K562 (cell line): ENCODE data around the gene LAMB4. TPM values are rescaled to one million over a fixed set of nuclear protein-coding genes. Genes with fewer than 3 reads are reported as not detected.

ENCODE experiments used
- ATAC-seq: fragments of 200-7000 bp; cut with Tn5 transposase; 3 replicates; pipeline ENCODE4 v1.9.1; 2020; ENCODE audit warnings: moderate library complexity
- BruUV-seq: library from RNA; stranded (reverse); fragments of 400-500 nt; replicated peaks from 2 replicates; lab custom pipeline; 2021; lab: Mats Ljungman, UMichigan
- CTCF ChIA-PET: fragments of 300-600 bp; formaldehyde crosslinking; extraction: SDS; loops from one replicate; lab custom pipeline; 2021; ENCODE audit warnings: low intra/inter-chr PET ratio; lab: Yijun Ruan, JAX
- POLR2A ChIA-PET: fragments of 300-600, 350-650 bp; sonication (Branson Sonifier 250); formaldehyde crosslinking; extraction: SDS; loops from one replicate; lab custom pipeline; 2021; ENCODE audit warnings: antibody characterized with exemption, inconsistent platforms; lab: Yijun Ruan, JAX
- DNase-seq, 4 experiments: peaks; one replicate each; pipeline versions ENCODE4 v3.0.0 to v3.0.0-alpha.2; 2011 to 2018; ENCODE audit warnings: low spot score in 3 of 4, mixed read lengths in 3 of 4; ENCODE audit errors: extremely low read depth in 1 of 4
- FAIRE-seq: peaks from 2 replicates; lab custom pipeline; 2011; peaks lifted over from hg19 to GRCh38; lab: Jason Lieb, UNC
- H2AFZ ChIP-seq: 2 replicates; pipeline ENCODE4 v1.6.0; 2011; ENCODE audit warnings: low read depth, low read length, control low read depth, inconsistent platforms
- H3K27ac ChIP-seq: fragments of 200-600 bp; 3 replicates; pipeline ENCODE4 v1.8.0; 2011; ENCODE audit warnings: low read depth, mild to moderate bottlenecking, control low read depth, inconsistent platforms, low read length, moderate library complexity, mixed read lengths; ENCODE audit errors: extremely low read depth
- H3K27me3 ChIP-seq, 2 experiments: fragments of 300-600 bp in 1 of 2; 2 replicates in 1 of 2; 3 replicates in 1 of 2; pipeline versions ENCODE4 v1.6.0 to v1.8.0; 2011; ENCODE audit warnings: inconsistent platforms in 2 of 2, low read length in 2 of 2, mild to moderate bottlenecking in 1 of 2, mixed read lengths in 1 of 2, moderate library complexity in 1 of 2; ENCODE audit not compliant: control insufficient read depth in 2 of 2, insufficient read depth in 2 of 2
- H3K36me3 ChIP-seq: fragments of 300-600 bp; 3 replicates; pipeline ENCODE4 v1.8.0; 2011; ENCODE audit warnings: mild to moderate bottlenecking, low read length, inconsistent platforms; ENCODE audit not compliant: control insufficient read depth, insufficient read depth
- H3K4me1 ChIP-seq, 2 experiments: fragments of 200-600 bp in 1 of 2; replicated peaks in 1 of 2; 2 replicates in 1 of 2; 3 replicates in 1 of 2; pipeline versions ENCODE4 v1.5.1 to v1.8.0; 2011; ENCODE audit warnings: inconsistent platforms in 2 of 2, low read length in 2 of 2, mild to moderate bottlenecking in 1 of 2, mixed read lengths in 1 of 2, moderate library complexity in 1 of 2; ENCODE audit not compliant: control insufficient read depth in 2 of 2, insufficient read depth in 2 of 2
- H3K4me2 ChIP-seq: 2 replicates; pipeline ENCODE4 v1.6.1; 2011; ENCODE audit warnings: low read length, control low read depth, inconsistent platforms, mixed read lengths; ENCODE audit not compliant: insufficient read depth
- H3K4me3 ChIP-seq: fragments of 200-600 bp; sonication (generic), shearing (Covaris generic); 2 replicates; pipeline ENCODE4 v1.5.1; 2016; ENCODE audit warnings: control low read depth, inconsistent platforms
- H3K79me2 ChIP-seq: fragments of 200-600 bp; 3 replicates; pipeline ENCODE4 v1.8.0; 2011; ENCODE audit warnings: low read length, inconsistent platforms; ENCODE audit not compliant: control insufficient read depth, insufficient read depth
- H3K9ac ChIP-seq, 2 experiments: 2 replicates each; pipeline versions ENCODE4 v1.6.0 to v1.6.1; 2011; ENCODE audit warnings: low read depth in 2 of 2, low read length in 2 of 2, control low read depth in 1 of 2, inconsistent platforms in 1 of 2, mild to moderate bottlenecking in 1 of 2, mixed read lengths in 1 of 2; ENCODE audit not compliant: insufficient read depth in 1 of 2
- H3K9me1 ChIP-seq: one replicate; pipeline ENCODE4 v1.6.0; 2011; ENCODE audit warnings: inconsistent platforms, mild to moderate bottlenecking, low read length, moderate library complexity; ENCODE audit not compliant: control insufficient read depth, insufficient read depth
- H3K9me3 ChIP-seq: replicated peaks from 2 replicates; pipeline ENCODE4 v1.5.1; 2011; ENCODE audit warnings: low read depth, low read length, inconsistent platforms; ENCODE audit not compliant: control insufficient read depth, insufficient read depth
- H4K20me1 ChIP-seq: replicated peaks from 2 replicates; pipeline ENCODE4 v1.6.1; 2011; ENCODE audit warnings: low read length, inconsistent platforms, mixed read lengths; ENCODE audit not compliant: control insufficient read depth, insufficient read depth
- BRF1 ChIP-seq: IDR thresholded peaks from 3 replicates; pipeline ENCODE4 v1.6.1; 2011; ENCODE audit warnings: borderline replicate concordance, mild to moderate bottlenecking; ENCODE audit not compliant: insufficient read length; ENCODE audit errors: extremely low read depth
- CREB1 ChIP-seq, 2 experiments: sonication (generic) in 1 of 2; formaldehyde crosslinking in 1 of 2; IDR thresholded peaks; 2 replicates each; pipeline versions ENCODE4 v1.6.1 to v1.8.0; 2012 to 2022; ENCODE audit warnings: inconsistent platforms in 1 of 2, mild to moderate bottlenecking in 1 of 2, missing genetic modification reagents in 1 of 2, moderate library complexity in 1 of 2
- CREB5 ChIP-seq: fragments of 250-450 bp; sonication (Bioruptor Pico); IDR thresholded peaks from 2 replicates; pipeline ENCODE4 v1.5.0; 2020; ENCODE audit warnings: mild to moderate bottlenecking
- ELK3 ChIP-seq: fragments of 450-650 bp; formaldehyde crosslinking; IDR thresholded peaks from 2 replicates; pipeline ENCODE4 v1.4.0; 2020; ENCODE audit warnings: mild to moderate bottlenecking
- FOXA3 ChIP-seq, 2 experiments: fragments of 450-650 bp in 1 of 2; sonication (generic) in 1 of 2; formaldehyde crosslinking; IDR thresholded peaks in 1 of 2; conservative IDR thresholded peaks in 1 of 2; 2 replicates each; pipeline versions ENCODE4 v1.4.0 to v1.8.0; 2020 to 2022; ENCODE audit warnings: mild to moderate bottlenecking in 2 of 2, missing genetic modification reagents in 1 of 2
- HES1 ChIP-seq: fragments of 450-650 bp; IDR thresholded peaks from 2 replicates; pipeline ENCODE4 v1.6.1; 2016; ENCODE audit warnings: low read depth, mild to moderate bottlenecking, moderate library complexity
- KAT8 ChIP-seq: fragments of 450-650 bp; IDR thresholded peaks from 2 replicates; pipeline ENCODE4 v1.6.1; 2016; ENCODE audit warnings: low read depth, mild to moderate bottlenecking
- MTF1 ChIP-seq: fragments of 250-450 bp; sonication (Bioruptor Pico); IDR thresholded peaks from 2 replicates; pipeline ENCODE4 v1.9.0; 2021; ENCODE audit warnings: moderate library complexity, mild to moderate bottlenecking, inconsistent platforms, borderline replicate concordance
- NFYB ChIP-seq: IDR thresholded peaks from 2 replicates; pipeline ENCODE4 v1.6.1; 2011; ENCODE audit warnings: mild to moderate bottlenecking, moderate library complexity; ENCODE audit not compliant: insufficient read length; ENCODE audit errors: extremely low read depth
- ZBTB11 ChIP-seq, 3 experiments: fragments of 200-800 bp in 1 of 3; fragments of 250-450 bp in 1 of 3; fragments of 450-650 bp in 1 of 3; sonication (Bioruptor Pico) in 1 of 3; sonication (Bioruptor generic) in 1 of 3; formaldehyde crosslinking in 1 of 3; IDR thresholded peaks; 2 replicates each; pipeline versions ENCODE4 v1.6.1 to v1.8.0; 2016 to 2022; ENCODE audit warnings: mild to moderate bottlenecking in 2 of 3, missing genetic modification characterization in 2 of 3, missing compliant biosample characterization in 1 of 3, moderate library complexity in 1 of 3
- WGBS: fragments of 100-300 bp; shearing (Covaris generic); methylation state at CpG from one replicate; pipeline ENCODE4 v1.1.6; 2016; ENCODE audit warnings: low coverage, mixed read lengths; ENCODE audit not compliant: insufficient coverage; ENCODE audit errors: missing lambda C conversion rate; 5-methylcytosine and 5-hydroxymethylcytosine counted together
- in situ Hi-C: fragments of 300-500 bp; cut with MboI; formaldehyde crosslinking; loops from 4 replicates; pipeline ENCODE4 v1.15.0; 2018; ENCODE audit warnings: inconsistent platforms, mixed read lengths
- intact Hi-C: fragments of 100-400 bp; cut with micrococcal nuclease; formaldehyde crosslinking; loops from 2 replicates; pipeline ENCODE4 v1.14.2; 2022
- polyA plus RNA-seq, 8 experiments: library from polyadenylated mRNA; depleted of rRNA in 4 of 8; stranded (reverse) in 5 of 8; unstranded in 3 of 8; fragments of >200 nt; fragmentation: Nextera tagmentation in 2 of 8; fragmentation: Illumina TruSeq in 1 of 8; extraction: Ambion mirVana in 2 of 8; extraction: Trizol in 1 of 8; gene quantifications; 2 replicates each; pipeline versions ENCODE4 v1.2.1 to v1.2.3, GENCODE V29; 2011 to 2014; ENCODE audit warnings: inconsistent platforms in 1 of 8, missing spikeins in 1 of 8
- total RNA-seq, 7 experiments: library from RNA; depleted of rRNA in 6 of 7; stranded (reverse); fragments of >200 nt in 6 of 7; fragmentation: Illumina TruSeq in 2 of 7; extraction: Trizol in 2 of 7; gene quantifications; 2 replicates each; pipeline versions ENCODE4 v1.2.1 to v1.2.3, GENCODE V29; 2011 to 2021; ENCODE audit warnings: low replicate concordance in 1 of 7
- TF ChIP-seq, protein P1 (sequence below): fragments of 250-450 bp; sonication (Bioruptor Pico); IDR thresholded peaks from 2 replicates; pipeline ENCODE4 v1.4.0; 2020; ENCODE audit warnings: borderline replicate concordance

The LAMB4 gene
- total and polyA plus RNA-seq, 9 of the 15 experiments (the other 6 are each of a cell fraction or from before 2014, with no cell fraction given): 0.06 to 0.13 (median 0.07) TPM; not detected in 6

DNA sequence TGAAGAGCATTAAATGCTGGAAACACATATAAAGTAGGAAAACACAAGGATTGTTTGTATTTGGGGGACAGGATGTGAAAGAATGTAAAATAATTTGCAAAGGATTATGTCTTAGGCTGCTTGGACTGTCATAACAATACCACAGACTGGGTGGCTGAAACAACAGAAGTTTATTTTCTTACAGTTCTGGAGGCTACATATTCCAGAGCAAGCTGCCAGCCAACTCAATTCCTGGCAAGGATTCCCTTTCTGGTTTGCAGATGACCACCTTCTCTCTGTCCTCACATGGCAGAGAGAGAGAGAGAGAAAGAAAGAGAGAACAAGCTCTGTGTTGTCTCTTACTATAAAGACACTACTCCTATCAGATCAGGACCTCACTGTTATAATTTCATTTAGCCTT lies 8.8 kb upstream of the LAMB4 start (continued):
- TF ChIP-seq HES1 (no peak), KAT8 (no peak), CREB1 (IDR thresholded peaks at IDR 0.05) (no peak), CREB1 (CRISPR knock-in tag; IDR thresholded peaks at IDR 0.05) (no peak)
- TF ChIP-seq, protein P1, sequence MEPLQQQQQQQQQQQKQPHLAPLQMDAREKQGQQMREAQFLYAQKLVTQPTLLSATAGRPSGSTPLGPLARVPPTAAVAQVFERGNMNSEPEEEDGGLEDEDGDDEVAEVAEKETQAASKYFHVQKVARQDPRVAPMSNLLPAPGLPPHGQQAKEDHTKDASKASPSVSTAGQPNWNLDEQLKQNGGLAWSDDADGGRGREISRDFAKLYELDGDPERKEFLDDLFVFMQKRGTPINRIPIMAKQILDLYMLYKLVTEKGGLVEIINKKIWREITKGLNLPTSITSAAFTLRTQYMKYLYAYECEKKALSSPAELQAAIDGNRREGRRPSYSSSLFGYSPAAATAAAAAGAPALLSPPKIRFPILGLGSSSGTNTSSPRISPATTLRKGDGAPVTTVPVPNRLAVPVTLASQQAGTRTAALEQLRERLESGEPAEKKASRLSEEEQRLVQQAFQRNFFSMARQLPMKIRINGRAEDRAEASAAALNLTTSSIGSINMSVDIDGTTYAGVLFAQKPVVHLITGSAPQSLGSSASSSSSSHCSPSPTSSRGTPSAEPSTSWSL (CRISPR knock-in tag): no peak

GRCh38 chr7:108137993-108138392 lies 7.8 kb upstream of the LAMB4 start:
- H3K4me1 ChIP-seq: no peaks in the 10 kb centered on the region
- no TSS peak for BruUV-seq
- WGBS: 6% methylated on average over 4 of the region's 4 CpGs
- no peak overlapping the region for H3K4me3 ChIP-seq
- POLR2A ChIA-PET: interaction anchor here (0.6 kb wide), 1 partner anchor 329 kb away, joined by 3 read pairs; no protein-coding TSS in a partner anchor
- H4K20me1 ChIP-seq: no peaks in the 10 kb centered on the region
- FAIRE-seq (no peak), ATAC-seq (no peak), DNase-seq (no peak)
- H3K27ac ChIP-seq: no peak overlapping the region
- no peaks in the 10 kb centered on the region for H3K9me3 ChIP-seq
- H3K4me2 ChIP-seq: no peak overlapping the region
- no peaks in the 10 kb centered on the region for H3K36me3 ChIP-seq
- CTCF ChIA-PET: no interaction called here
- H3K27me3 ChIP-seq: peaks cover 0 to 3% of the 10 kb centered on the region in 2 experiments; a peak in 1 of 5 replicates
- intact Hi-C loops (no loop called here), in situ Hi-C loops (loop anchor here (25.0 kb wide), 2 partner anchors 401 to 926 kb away; partner anchors contain the start of gene CBLL1)
- H3K9ac ChIP-seq: no peak overlapping the region
- no peaks in the 10 kb centered on the region for H3K9me1 ChIP-seq
- H3K79me2 ChIP-seq: no peaks in the 10 kb centered on the region
- H2AFZ ChIP-seq: no peak overlapping the region
- TF ChIP-seq CREB5 (no peak), ELK3 (CRISPR knock-in tag) (no peak), ZBTB11 (CRISPR knock-in tag; IDR thresholded peaks at IDR 0.05) (no peak), FOXA3 (CRISPR knock-in tag; conservative IDR thresholded peaks at IDR 0.05 in 1 of 2, IDR thresholded peaks at IDR 0.05 in 1 of 2) (no peak), NFYB (no peak), BRF1 (no peak), MTF1 (CRISPR knock-in tag) (no peak)
